NCI-H526 treated with DMSO at 0.1 percent for 48 hours (cell line): Measurements from ENCODE around the gene ADTRP.

ENCODE experiments used
- DNase-seq: peaks from one replicate; lab custom pipeline; 2025; lab: John Stamatoyannopoulos, UW

The ADTRP gene

DNA sequence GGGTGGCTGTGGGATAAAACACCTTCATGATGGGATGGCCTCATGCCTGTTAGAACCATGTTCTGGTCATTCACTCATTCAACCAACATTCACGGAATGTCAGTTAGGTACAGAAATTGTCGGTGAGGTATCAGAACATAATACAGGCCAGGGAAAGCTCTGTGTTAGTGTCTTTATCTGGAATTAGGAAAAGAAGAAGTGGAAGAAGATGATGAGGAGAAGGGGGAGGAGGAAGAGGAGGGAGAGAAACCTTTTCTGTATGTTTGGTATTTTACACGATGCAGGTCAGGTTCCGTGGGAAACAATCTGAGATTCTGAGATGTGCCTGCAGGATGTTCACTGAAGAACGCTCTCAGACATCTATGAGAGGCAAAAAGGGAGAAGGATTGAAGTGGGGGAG lies 5.6 kb downstream of the ADTRP start:
- DNase-seq = no peak

DNA sequence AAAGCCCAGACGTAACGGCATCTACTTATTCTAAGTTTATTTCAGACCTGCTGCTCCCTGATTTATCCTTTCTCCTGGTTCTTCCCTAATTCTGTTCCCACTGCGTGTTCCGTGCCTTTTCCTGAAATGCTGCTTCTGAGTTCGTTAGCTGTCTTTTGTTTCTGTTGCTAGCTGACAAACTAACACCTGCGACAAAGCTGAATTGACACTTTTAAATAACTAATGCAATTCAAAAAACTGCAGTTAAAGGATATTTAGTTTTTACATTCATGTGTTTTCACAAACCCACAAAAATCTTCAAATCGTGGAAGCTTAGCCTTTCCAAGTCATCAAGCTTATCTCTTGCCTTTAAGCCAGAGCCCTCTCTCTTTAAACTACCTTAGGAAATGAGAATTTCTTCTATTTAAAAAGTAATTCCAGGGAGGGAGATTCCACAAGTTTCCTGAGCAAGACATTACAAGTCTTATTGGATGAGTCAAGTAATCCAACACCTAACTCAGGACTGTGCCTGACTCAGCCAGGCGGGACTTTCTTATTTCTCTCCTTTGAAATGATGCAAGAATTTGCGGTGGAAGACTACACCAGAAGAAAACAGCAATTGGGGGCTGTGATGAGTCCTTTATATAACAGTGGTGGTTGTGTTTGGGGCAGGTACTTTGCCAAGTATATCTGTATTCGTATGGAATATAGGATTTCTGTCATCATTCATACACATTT lies 6.3 kb downstream of the ADTRP start:
- no peak for DNase-seq

DNA sequence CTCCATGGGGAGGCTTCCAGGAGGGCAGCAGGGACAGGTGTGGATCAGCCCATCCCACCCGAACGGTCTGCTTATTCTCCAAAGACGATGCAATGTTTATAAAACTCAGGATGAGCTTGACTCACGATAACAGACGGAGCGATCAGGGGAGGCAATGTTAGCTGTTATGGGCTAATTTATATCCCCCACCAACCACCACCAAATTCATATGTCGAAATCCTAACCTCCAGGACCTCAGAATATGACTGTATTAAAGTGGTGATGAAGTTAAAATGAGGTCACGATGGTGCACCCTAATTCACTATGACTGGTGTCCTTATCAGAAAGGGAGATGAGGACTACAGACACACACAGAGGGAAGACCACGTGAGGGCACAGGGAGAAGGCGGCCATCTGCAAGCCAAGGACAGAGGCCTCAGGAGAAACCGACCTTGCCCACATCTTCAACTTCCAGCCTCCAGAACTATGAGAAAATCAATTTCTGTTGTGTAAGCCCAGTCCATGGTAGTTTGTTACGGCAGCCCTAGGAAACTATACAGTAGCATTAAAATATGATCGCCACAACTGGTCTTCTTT lies 7.0 kb downstream of the ADTRP start:
- no peak for DNase-seq

DNA sequence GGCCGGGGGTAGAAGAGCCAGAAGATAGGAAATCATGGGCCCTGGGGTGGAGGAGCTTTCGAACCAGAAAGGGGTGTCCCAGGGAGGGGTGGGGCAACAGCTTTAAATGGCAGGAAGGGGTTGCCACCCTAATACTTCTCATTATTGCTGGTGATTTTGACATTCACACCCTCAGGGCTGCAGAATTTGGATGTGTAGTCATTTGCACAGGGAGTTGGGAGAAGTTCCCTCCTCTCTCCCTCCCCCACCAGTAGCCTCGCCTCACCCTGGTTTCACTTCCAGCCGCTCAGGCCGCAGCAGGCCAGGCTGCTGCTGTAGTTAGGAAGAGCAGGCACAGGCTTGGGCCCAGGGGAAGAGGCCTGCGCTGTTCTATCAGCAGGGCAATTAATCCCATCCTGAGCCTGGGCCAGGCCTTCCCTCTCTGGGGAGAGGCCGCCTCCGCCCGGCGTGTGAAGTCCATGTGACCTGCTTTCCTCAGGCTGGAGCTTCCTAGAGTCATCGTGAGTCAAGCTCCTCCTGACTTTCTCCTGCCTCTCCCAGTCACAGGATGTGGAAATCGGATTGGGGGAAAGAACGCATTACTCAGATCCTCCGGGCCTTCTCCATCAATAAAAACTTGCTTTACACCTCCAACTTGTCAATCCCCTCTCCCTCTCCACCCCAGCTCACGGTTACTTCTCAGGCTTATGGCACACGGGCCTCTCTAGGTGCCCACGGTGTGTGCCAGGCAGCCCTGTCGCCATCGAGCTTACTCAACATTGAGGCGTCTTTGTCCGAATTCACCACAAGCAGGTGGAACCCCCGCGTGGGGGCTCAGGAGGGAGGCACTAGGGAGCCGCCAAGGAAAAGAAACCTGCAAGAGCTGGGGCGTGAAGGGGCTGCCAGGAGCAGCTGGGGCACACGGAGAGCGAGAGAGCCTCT lies 7.8 kb downstream of the ADTRP start:
- DNase-seq = no peak

DNA sequence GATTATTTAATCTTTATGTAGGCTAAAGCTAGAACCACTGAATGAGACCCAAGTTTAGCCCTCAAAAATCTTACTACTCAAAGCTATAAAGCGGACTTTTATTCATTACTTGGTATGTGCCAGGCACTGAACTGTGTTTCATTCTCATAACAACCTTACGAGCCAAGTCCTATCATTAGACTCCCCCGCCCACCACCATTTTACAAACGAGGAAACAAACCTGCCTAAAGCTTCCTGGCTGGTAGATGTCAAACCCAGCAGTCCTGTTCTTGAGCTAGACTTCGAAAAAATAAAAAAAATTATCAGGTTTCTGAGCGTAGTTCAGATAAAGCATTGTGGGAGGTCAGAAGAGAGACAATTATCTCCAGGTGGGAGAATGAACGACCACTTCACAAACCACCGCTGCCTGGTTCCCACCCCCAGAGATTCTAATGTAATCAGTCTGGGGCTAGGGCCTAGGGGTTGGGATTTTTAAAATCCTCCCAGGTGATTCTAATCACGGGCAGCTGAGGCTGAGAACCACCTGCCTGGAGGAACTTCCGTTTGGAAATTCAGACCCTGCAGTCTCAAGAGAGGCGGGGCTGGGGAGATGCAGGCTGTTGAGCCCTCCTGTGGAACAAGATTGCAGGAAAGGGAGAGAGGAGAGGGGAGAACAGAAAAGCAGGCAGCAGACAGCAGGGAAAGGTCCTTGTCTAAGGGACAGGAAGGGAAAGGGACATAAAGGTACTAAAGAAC lies 8.6 kb downstream of the ADTRP start:
- DNase-seq = no peak

DNA sequence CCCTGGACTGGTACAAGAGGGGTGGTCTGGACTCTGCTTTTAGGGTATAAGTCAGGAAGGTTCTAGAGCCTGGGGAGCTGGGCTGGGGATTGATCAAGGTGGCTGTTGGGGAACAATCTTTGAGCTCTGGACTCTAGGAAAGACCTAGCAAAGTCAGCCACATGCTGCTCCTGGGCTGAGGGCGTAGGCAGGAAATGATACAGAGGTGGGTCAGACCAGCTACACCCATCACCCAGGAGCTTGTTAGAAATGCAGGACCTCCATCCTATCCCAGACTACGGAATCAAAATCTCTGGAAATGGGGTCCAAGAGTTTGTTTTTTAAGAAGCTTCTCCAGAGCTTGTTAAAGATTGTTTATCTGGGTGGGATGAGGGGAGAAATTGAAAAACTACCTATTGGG lies 9.4 kb downstream of the ADTRP start:
- DNase-seq = no peak

DNA sequence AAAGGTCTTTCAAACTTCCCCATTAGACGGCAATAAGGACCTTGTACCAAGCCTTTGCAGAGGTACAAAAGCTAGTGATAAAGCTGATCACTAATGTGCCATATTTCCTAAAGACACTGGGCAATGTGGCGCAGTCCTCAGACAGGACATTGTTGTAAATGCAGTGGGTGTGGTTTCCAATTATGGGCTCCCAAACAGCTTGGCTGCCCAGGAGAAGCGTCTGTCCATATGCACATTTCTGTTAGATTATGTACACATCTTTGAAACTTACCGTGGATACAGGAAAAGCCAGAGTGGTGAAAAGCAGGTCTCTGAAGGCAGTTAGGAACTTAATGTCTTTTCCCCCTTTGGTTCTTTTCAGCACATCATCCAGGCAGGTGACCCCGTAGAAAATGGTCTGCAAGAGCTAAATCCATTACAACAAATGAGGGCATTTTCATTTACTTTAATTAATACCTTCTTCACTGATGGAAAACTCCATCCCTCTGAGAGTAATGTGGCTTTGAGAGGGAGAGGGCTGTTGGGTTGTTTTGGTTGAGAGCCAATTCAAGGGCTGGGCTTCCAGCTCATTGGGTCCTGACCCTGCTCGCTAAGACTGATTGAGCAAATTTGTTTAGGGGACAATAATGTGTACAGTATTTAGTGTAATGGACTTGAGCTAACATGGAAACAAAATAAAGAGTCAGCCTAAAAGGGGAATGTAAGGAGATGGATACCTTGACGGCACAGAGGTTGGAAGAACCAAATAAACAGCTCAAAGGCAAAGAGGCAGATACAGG lies 10.4 kb downstream of the ADTRP start:
- DNase-seq = no peak

DNA sequence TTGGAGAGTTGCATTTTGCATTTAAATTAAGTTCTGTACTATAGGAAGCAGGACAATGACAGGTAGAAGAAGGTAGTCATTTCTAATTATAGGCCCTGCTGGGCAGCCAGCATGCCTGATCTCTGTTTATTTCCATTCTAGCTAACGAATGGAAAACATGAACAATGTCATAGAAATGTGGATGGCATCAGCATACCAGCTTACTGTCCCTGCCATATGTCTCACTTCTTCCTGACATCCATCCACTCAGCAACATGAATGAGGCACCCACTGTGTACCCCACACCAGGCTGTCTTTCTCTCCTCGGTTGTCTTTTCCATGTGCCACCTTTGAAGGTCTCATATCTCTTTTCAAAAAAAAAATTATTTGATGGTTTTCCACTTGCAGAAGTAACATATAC lies 11.1 kb downstream of the ADTRP start:
- DNase-seq = no peak

DNA sequence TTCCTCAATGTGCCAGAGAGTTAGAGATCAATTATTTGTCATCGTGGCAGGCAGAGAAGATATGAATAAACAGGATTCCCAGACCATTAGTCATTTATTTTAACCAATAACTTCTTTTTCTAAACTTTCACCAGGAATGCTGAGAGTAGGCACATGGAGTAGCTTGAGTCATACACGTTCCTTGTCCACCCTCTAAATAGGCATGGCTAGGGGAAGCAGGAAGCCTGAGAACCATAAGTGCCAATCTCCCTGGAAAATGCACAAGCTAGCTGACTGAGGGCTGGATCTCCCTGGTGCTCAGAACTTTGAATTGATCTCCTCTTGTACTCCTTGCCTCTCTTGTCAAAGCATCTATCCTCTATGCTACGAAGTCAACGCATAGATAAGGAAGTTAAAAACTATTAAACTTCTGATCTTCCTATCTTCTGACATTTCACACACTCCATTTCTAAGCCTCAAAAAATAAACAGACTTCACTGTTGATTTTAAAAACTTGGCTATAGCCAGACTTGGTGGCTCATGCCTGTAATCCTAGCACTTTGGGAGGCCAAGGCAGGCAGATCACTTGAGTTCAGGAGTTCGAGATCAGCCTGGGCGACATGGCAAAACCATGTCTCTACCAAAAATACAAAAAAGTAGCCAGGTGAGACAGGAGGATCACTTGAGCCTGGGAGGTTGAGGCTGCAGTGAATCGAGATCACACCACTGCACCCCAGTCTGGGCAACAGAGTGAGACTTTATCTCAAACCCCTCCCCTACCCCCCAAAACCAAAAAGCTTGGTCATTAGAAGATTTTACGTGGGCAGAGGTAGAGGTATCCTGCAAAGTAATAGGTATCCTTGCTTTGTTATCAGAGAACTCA lies 11.8 kb downstream of the ADTRP start:
- DNase-seq = no peak

DNA sequence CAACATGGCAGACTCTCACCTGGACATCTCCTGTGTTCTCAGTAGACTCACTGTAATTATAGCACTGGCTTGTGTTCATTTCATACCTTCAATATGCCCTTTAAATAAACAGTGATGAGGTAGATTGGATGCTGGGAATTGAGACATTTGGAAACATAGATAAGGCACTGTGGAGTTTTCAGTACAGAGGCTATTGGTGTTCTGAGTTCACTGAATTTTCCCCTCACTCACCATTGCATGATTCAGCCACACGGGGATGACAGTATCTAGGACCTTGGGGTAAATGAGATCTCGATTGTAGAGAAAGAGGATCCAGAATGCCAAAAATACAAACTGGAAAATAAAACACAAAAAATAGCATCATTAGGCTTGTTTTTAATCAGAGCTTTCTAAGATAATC lies 12.6 kb downstream of the ADTRP start:
- no peak for DNase-seq

DNA sequence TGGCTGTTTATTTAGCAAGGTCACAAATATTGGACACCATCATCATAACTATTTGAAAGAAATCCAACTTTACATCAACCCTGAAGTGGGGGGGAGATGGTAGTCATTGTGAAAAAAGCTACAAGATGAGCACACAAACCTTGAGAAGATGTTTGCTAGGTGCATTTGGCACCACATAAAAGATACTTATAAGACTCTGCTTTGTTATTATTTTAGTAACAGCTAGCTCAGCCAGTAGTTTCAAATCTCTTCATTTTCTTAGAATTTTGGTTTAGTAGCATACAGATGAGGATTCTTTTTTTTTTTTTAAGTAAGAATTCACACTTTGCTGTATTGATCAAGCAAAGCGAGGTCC lies 14.4 kb downstream of the ADTRP start:
- no peak for DNase-seq

DNA sequence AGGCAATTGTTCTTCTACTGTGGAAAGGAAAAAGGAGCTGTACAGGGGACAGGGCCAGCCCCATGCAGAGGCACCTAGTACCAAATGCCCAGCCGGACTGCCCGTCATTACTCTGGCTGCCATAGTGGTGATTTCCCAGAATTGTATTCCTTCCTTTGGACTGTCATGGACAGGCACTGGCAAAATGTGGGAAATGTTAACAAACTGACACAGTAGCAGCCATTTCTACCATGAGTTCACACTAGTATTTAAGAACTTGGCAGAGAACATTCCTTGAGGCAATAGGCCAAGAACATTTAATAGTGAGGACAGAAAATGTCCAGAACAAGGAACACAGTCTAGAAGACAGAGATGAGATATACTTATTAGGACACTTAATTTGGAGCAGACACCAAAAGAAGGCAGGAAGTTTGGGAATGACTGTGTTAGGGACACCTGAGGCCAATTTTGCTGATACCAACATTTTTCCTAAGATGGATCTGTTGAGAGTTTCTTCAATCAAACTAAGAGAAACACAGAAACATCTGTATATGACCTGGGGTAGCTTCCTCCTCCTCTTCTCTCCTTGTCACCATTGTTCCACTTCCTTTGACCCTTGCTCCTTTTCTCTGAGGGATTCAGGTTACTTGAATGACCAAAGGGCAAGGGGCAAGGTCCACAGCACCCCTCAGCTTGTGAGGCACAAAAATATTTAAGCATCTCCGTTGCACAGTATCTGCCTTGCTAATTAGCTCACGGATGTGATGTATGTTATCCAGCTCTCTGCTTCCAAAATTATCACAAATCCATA lies 14.9 kb downstream of the ADTRP start:
- no peak for DNase-seq

DNA sequence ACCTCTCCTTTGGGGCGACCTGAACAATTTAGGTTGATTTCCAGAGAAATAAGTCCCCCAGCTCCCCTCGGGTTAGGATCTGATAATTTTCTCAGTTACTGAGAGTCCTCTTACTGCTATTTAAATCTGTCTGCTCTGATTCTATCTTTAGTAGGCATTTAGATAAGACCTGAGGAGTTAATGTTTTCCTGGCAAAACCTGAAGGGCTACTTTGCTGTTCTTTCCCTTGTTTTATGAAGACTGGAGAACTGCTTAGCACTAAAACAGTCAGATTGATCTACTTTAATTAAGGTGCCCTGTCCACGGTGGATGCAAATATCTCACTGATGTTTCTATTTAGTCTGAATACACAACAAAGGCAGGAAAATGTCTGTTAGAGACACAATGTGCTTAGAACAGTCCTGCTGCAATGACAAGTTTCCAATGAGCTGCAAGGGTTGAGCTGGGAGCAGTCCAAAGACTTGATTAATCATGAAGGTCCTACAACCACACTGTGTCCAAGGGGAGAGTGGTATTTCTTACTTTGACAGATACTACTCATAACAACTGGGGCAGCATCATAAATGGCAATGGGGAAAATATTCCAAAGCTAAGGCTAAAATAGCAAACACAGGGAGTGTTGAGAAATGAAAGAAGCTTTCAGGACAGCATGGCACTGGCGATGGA lies 15.7 kb downstream of the ADTRP start:
- DNase-seq = no peak

DNA sequence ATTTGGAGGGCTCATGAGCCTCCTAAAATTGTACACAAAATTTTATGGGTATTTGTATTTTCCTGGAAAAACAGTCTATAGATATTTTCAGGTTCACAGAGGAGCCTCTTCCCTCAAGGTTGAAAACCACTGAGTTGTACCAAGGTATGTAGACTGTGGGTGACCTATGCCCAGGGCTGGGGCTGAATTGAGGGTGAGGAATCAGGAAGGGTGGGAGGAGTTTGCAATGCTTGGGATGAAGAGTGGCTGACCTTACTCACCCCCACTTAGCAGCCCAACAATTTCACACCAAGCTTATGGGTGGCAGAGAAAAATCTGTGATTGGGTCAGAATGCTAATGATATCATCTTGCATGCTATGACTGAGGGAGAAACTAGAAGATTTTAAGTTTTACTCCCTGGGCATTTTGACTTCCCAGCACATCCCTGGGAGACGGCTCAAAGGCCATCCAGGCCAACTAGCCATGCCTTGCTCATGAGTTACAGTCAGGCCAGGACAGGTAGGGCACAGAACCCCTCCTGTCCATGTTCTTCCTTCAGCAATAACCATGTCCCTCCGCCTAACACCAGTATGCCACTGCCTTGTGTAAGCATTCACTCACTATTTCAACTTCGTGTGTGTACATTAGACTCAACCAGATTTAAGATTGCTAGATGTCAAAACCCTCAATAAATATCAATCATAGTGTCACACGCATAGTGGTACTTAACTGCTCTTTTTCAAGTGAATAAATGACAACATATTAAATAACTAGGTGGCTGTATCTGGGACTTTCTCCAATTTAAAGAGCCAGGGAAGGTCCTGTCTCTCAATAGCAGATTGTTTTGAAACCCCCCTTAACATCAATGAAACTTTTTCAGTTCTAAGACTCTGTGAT lies 16.6 kb downstream of the ADTRP start:
- no peak for DNase-seq

DNA sequence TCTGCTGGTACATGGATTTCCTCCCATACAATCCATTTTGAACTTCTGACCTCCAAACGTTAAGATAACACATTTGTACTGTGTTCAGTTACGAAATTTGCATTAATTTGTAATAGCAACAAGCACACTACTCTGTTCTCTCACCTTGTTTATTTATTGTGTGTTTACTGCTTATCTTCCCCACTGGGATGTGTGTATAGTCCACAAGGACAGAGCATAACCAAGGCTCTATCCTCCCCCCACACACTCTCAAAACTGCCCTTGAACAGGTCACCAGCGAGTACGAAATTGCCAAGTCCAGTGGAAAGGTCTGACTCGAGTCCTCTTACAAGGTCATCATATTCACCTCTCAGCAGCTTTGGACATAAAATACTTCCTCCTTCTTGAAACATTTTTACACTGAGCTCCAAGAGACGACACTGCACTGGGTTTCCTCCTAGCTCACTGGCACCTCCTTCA lies 18.6 kb downstream of the ADTRP start:
- DNase-seq = peak; percentile 9

DNA sequence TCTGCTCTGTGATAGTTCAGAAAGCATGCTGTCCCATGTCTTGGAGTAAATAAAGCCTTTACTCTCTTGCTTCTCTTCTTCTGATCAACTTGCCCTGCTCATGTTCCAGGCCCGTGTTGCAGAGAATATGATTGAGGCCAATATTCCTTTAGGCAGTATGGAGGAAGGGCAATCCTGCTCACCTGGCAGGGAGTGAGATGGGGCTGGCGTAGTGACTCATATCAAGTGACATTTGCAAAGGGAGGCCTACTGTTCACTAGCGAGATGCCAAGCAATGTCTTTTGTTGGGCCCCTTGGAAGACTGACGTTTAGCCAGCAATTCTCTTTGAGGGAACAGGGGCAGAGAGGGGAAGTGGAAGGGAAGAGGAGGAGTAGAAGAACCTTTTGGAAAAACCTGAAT lies 19.7 kb downstream of the ADTRP start:
- DNase-seq = no peak

DNA sequence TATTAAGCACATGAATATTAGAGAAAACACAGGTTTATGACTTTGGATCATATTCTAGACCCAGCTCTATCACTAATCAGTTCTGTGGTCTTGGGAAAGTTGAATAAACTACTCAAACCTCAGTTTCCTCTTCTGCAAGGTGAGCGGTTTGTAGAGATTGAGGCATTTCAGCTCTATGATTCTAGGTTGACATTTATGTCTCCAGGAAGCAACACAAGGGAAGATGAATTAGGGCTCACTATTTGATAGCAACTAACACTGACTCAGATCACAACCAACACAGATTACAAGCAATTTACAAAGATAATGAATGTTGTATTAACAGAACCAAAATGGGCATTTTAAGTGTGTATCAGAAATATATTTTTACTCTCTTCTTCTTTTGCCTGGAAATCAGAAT lies 21.9 kb downstream of the ADTRP start:
- no peak for DNase-seq

DNA sequence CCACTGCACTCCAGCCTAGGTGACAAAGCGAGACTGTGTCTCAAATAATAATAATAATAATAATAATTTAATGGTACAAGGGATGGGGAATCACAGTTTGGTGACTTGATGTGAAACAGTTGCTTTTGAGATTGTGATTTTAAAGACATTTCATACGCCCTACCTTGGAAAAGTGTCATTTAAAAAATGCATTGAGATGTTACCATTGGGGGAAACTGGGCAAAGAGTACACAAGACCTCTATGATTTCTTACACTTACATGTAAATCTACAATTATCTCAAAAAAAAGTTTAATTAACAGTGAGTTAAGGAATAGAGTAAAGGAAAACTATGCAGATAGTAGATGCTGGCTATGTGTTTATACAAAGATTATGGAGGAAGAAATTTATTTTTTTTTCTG lies 22.3 kb downstream of the ADTRP start:
- no peak for DNase-seq
